ENCODE measurements around the gene PLIN4.

PLIN4 gene

GRCh38 chr19:4505570-4506448 lies 12.5 kb downstream of the PLIN4 start:
- DNase-seq (ENCODE audit: low read depth) = no peak

- DNase-seq (ENCODE audit: low read depth) = no peak
Measured at GRCh38 chr19:4504891-4505569, 13.3 kb downstream of the PLIN4 start.

DNA sequence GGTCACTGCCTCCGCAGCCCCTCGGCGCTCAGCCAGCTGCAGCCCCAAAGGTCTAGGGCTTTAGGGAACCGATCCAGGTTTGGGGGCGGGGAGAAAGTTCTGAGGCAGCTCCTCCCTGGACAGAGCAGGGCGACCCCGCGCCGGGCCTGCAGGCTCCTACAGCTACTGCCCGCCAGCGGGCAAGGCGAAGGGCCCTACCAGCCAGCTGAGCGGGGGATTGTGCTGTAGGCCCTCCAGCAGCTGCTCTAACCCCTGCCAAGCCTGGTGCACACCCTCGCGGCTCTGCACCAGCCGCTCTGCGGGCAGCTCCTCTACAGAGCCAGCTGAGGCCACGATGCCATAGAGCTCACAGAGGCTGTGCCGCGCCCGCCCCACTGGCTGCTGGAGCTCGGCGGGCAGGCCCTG lies 14.0 kb downstream of the PLIN4 start:
- DNase-seq (ENCODE audit: low read depth) = no peak

- DNase-seq (ENCODE audit: low read depth) = no peak
Measured at GRCh38 chr19:4503825-4504170, 14.5 kb downstream of the PLIN4 start.

DNA sequence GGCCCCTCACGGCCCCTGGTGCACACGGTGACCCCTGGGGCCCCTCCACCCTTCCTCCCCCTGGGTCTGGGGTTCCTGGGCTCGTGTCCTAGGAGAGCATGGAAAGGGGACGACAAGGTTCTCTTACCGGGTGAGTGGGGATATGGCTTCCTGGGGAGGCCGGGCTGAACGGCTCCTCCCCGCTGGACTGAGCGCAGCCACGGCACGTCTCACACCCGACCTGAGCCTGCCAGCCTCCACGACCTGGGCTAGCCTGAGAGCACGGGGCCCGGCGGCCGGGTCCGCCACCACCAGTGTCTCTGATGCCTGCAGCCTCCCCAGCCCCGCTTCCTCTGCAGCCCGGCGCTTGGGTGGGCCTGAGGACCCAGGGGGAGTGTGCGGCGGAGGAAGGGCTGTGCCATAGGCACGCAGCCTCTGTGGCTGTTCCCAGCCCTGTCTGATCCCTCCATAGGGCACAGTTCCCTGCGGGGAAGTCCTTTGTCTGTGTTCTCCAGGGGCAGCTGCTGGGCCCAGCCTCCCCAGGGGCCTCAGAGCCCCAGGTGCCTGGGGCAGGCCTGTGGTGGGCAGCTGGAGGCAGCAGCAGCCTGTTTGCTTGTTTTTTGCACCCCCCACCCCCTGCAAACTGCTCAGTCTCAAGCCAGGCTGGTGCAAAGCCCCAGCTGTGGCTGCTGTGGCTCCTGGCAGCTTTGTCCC lies 15.0 kb downstream of the PLIN4 start:
- DNase-seq (ENCODE audit: low read depth) = no peak

DNA sequence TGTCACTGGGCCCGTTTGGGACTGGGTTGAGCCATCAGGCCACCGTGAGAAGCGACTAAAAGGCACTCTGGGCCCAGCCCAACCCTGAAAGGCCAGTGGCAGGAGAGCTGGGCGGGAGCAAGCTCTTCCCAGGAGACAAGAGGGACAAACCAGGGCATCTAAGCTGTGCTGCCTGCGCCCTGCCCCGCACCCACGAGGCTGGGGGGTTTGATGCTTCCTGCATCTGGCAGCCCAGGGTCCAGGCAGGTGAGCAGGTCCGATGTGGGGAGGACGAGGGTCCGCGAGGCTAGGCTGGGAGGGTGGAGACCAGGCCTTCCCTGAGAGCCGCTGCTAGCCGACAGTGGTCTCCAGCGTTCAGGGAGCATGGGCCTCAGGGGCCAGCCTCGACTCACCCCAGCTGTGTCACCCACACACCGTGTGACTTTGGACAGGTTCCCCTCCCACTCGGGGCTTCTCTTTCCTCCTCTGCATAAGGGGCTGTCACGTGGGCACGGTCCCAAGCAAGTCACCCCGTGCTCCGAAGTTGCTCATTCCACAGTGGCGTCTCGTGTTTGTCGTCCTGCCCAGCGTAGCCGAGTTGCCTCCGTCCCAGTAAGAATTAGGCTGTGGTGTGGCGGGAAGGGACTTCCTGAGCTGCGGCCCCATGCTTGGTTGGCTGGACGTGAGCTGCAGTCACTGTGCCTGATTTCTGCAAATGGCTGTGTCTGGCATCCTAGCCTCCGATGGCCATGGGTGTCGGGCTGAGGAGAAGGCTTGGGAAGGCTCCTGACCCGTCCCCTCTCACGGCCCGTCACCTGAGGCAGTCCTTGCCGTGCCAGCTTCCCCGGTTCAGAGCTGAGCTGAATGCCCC lies 15.8 kb downstream of the PLIN4 start:
- DNase-seq (ENCODE audit: low read depth) = no peak

DNA sequence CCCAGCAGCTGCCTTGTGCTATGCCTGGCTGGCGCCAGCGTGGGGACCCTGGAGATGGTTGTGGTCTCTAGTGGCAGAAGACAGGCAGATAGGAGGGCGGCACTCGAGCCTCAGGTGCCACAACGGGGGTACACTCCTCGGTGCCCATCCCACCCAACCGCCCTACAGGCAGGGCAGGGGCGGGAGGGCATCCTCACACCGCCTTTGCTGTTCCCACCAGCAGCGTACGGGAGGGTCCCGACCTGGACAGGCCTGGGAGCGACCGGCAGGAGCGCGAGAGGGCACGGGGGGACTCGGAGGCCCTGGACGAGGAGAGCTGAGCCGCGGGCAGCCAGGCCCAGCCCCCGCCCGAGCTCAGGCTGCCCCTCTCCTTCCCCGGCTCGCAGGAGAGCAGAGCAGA lies 16.6 kb downstream of the PLIN4 start:
- DNase-seq (ENCODE audit: low read depth) = no peak

GRCh38 chr19:4500841-4501591 lies 17.3 kb downstream of the PLIN4 start:
- DNase-seq (ENCODE audit: low read depth) = no peak

GRCh38 chr19:4499855-4500254 lies 18.4 kb downstream of the PLIN4 start:
- no peak for DNase-seq (ENCODE audit: low read depth)

DNA sequence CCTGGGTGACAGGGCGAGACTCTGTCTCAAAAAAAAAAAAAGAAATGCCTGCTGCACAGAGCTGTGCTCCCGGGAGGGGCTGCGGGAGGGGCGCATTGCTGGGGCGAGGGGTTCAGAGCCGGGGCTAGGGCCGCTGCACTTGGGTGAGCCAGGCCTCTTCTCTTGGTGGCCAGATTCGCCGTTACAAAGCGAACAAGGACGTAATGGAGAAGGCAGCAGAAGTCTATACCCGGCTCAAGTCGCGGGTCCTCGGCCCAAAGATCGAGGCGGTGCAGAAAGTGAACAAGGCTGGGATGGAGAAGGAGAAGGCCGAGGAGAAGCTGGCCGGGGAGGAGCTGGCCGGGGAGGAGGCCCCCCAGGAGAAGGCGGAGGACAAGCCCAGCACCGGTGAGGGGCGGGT lies 19.0 kb downstream of the PLIN4 start:
- no peak for DNase-seq (ENCODE audit: low read depth)

GRCh38 chr19:4498694-4499093 lies 19.6 kb downstream of the PLIN4 start:
- DNase-seq (ENCODE audit: low read depth) = no peak

- no peak for DNase-seq (ENCODE audit: low read depth)
Measured at GRCh38 chr19:4497770-4498389, 20.4 kb downstream of the PLIN4 start.

DNA sequence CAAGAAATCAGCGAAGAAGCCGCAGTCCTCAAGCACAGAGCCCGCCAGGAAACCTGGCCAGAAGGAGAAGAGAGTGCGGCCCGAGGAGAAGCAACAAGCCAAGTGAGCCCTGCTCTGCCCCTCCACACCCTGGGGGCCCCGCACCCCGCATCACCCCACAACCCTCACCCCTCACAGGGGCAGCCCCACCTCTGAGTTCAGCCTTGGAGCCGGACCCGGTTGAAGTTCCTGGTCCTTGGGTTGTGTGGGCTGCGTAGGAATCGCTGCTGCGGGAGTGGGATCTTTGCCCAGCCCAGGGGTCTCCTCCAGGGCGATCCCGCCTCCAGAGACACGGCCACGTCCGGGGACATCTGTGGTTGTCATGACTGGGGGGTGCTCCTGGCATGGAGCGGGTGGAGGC lies 22.0 kb downstream of the PLIN4 start:
- no peak for DNase-seq (ENCODE audit: low read depth)

- no peak for DNase-seq (ENCODE audit: low read depth)
Measured at GRCh38 chr19:4495471-4495870, 22.8 kb downstream of the PLIN4 start.

DNA sequence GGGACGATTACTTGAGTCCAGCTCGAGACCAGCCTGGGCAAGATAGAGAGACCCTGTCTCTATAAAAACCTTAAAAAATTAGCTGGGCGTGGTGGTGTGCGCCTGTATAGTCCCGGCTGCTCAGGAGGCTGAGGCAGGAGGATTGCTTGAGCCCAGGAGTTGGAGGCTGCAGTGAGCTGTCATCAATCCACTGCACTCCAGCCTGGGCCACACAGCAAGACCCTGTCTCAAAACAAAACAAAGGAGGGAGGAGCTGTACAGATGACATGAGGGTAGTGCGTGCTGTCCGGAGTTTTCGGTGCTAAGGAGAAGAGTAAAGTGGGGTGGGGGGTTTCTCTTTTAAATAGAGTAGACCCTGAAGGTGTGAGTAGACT lies 23.6 kb downstream of the PLIN4 start:
- no peak for DNase-seq (ENCODE audit: low read depth)

- no peak for DNase-seq (ENCODE audit: low read depth)
Measured at GRCh38 chr19:4493929-4494690, 24.2 kb downstream of the PLIN4 start.

DNA sequence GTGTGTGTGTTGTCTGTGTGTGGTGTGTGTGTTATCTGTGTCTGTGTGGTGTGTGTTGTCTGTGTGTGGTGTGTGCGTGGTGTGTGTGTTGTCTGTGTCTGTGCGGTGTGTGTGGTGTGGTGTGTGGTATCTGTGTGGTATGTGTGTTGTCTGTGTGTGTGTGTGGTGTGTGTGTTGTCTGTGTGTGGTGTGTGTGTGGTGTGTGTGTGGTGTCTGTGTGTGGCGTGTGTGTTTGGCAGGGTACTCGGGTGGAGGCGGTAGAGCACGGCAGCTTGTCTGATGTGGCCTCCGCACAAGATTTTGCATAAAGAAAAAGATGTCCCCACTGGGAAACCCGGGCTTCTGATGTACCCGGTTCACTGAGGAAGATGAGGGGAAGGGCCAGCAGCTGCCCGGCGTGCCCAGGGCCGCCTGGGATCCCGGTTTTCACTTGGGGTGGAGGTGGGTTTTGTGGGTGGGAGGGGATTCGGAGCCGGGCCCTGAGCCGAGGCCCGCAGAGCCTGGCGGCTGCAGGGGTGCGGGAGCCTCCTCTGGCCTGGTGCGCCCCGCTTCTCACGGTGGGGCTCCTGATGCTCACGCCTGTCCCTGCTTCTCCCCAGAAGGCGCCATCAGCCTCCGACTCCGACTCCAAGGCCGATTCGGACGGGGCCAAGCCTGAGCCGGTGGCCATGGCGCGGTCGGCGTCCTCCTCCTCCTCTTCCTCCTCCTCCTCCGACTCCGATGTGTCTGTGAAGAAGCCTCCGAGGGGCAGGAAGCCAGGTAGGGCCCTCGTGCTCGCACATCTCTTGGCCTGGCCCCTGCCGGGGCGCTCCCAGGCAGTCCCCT lies 25.0 kb downstream of the PLIN4 start:
- DNase-seq (ENCODE audit: low read depth) = no peak

DNA sequence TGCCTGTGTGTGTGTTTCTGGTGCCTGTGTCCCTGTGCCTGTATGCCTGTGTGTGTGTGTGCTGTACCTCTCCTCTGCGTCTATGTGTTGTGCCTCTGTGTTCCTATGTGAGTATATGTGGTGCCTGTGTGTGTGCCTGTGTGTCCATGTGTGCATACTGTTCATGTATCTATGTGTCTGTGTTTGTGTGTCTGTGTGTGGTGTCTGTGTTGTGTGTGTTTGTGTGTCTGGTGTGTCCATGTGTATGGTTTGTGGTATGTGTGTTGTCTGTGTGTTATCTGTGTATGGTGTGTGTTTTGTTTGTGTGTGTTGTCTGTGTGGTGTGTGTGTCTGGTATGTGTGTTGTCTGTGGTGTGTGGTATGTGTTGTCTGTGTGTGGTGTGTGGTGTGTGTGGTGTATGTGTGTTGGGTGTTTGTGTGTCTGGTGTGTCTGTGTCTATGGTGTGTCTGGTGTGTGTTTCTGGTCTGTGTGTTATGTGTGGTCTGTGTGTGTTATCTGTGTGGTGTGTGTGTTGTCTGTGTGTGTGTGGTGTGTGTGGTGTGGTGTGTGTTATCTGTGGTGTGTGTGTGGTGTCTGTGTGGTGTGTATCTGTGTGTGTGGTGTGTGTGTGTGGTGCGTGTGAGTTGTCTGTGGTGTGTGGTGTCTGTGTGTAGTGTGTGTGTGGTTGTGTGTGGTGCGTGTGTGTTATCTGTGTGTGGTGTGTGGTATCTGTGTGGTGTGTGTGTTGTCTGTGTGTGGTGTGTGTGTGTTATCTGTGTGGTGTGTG lies 25.8 kb downstream of the PLIN4 start:
- DNase-seq (ENCODE audit: low read depth) = no peak

DNA sequence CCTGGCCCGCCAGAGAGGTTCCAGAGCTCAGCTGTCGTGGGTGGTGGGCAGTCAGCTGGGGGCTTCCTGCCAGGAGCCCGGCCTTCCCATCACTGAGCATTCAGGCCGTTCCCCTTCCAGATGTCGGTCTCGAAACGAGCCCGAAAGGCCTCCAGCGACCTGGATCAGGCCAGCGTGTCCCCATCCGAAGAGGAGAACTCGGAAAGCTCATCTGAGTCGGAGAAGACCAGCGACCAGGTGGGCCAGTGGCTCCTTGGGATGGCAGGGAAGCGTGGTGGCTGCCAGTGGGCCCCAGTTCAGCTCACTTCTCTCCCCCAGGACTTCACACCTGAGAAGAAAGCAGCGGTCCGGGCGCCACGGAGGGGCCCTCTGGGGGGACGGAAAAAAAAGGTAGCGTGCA lies 26.8 kb downstream of the PLIN4 start:
- no peak for DNase-seq (ENCODE audit: low read depth)
